Activated CD4-positive, CD25-positive, alpha-beta regulatory T cell treated with anti-CD3 and anti-CD28 coated beads, Interleukin-2, amount 50 U/mL, for 24 hours (primary cell): ENCODE measurements around the gene EFEMP2.

ENCODE experiments used
- ATAC-seq, 2 donors: fragments of 150-1000 bp; cut with Tn5 transposase; one replicate each; pipeline ENCODE4 v1.10.0; 2021; ENCODE audit warnings: mild to moderate bottlenecking in 1 of 2, moderate library complexity in 1 of 2

EFEMP2 gene

DNA sequence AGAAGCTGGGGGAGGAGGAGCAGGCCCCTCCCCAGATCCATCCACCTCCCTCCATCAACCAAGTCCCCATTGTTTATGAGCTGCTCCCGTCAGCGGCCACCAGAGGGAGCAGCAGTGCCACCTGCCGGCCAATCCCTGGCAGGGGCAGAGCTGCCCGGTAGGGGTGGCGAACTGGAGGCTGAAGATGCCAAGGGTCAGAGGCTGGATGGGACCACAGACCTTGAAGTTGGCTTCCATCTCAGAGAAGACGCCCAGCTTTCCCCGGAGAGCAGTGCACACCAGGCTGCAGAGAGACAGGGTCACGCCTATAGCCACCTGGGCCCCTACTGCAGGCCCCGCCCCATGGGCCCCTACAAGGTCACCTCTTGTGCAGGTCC, 12.1 kb upstream of the EFEMP2 start:
- ATAC-seq: peak; percentile 46 to 48

- ATAC-seq: no peak
Observed at GRCh38 chr11:65883786-65884715, 11.5 kb upstream of the EFEMP2 start.

GRCh38 chr11:65883058-65883761, 10.6 kb upstream of the EFEMP2 start:
- no peak for ATAC-seq

DNA sequence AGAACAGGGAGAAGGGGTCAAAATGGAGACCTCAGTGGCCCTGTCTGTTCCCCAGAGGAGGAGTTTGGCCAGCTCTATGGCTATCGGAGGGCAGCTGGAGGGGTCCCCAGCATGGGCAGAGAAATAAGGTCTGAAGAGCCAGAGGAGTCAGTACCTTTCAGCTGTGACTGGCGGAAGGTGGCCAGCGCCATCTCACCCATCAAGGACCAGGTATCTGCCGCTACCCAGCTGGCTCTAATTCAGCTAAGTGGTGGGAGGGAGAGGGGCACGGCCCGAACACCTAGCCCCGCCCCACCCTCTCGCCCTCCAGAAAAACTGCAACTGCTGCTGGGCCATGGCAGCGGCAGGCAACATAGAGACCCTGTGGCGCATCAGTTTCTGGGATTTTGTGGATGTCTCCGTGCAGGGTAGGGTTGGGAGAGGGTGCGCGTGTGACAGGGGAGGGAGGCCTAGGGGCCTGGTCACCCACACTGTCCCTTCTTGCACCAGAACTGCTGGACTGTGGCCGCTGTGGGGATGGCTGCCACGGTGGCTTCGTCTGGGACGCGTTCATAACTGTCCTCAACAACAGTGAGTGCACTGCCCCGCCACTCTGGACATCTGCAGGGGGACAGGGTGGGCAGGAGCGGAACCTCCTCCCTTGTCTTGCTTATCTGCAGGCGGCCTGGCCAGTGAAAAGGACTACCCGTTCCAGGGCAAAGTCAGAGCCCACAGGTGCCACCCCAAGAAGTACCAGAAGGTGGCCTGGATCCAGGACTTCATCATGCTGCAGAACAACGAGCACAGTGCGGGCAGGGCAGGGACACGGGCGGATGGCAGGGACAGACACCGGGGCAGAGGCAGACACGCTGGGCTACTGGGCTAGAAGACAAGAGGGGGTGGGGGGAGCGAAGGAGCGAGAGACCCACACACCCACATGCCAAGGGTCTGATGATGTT, 9.8 kb upstream of the EFEMP2 start:
- no peak for ATAC-seq

- ATAC-seq: no peak
Observed at GRCh38 chr11:65880844-65881421, 8.3 kb upstream of the EFEMP2 start.

- ATAC-seq: no peak
Observed at GRCh38 chr11:65880027-65880426, 7.4 kb upstream of the EFEMP2 start.

- ATAC-seq: peak; percentile 40 to 55
Observed at GRCh38 chr11:65879617-65880016, 7.0 kb upstream of the EFEMP2 start, which contains the start of gene CTSW. Gene CTSW (plus strand): TSS chr11:65879837. CDS start chr11:65879855, 18 bp downstream.

GRCh38 chr11:65873318-65874156, 937 bp upstream of the EFEMP2 start:
- peak; percentile 88 for ATAC-seq

GRCh38 chr11:65871811-65872548, 620 bp downstream of the EFEMP2 start:
- no peak for ATAC-seq

- ATAC-seq: no peak
Observed at GRCh38 chr11:65870706-65871681, 1.6 kb downstream of the EFEMP2 start.

GRCh38 chr11:65870307-65870658, 2.3 kb downstream of the EFEMP2 start:
- ATAC-seq: no peak

DNA sequence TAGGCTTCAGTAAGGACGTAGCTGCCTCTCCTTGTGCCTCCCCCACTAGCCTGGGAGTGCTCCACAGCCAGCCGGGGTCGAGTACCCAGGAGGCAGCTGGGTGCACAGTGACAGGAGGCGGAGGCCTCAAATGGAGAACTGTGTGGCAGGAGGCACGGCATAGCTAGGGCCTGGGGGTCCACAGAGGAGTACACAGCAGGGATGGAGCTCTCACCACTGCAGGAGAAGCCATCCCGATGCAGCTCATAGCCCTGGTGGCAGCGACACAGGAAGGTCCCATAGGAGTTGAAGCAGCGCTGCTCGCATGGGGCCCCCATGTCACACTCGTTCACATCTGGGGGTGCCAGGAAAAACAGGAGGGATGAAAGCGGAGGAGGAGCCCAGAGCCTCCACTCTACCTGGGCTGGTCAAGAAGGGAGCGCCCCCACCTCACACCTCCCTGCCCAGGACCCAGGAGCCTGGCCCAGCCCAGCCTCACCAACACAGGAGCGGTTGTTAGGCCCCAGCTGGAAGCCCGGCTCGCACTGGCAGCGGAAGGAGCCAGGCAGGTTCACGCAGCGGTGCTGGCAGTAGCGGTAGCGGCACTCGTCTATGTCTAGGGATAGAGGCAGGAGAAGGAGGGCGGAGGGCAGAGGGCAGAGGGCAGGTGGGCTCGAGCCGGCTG, 2.8 kb downstream of the EFEMP2 start:
- ATAC-seq: no peak

DNA sequence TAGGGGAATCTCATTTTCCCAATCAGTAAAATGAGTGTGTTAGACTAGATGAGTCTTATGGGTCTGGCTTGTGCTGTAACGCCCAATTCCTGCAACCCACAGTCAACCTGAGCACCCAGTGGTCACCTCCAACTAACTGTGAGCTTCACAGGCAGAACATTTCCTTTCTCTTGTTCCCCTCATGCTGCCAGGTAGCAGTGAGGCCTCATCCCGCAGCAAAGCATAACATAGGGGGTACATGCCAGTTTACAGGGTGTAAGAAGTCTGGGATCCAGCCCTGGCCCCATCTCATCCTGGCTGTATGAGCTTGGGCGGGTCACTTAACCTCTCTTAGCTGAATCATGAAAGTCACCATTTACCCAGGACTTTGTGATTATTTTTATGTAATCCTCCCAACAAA, 3.7 kb downstream of the EFEMP2 start:
- no peak for ATAC-seq

DNA sequence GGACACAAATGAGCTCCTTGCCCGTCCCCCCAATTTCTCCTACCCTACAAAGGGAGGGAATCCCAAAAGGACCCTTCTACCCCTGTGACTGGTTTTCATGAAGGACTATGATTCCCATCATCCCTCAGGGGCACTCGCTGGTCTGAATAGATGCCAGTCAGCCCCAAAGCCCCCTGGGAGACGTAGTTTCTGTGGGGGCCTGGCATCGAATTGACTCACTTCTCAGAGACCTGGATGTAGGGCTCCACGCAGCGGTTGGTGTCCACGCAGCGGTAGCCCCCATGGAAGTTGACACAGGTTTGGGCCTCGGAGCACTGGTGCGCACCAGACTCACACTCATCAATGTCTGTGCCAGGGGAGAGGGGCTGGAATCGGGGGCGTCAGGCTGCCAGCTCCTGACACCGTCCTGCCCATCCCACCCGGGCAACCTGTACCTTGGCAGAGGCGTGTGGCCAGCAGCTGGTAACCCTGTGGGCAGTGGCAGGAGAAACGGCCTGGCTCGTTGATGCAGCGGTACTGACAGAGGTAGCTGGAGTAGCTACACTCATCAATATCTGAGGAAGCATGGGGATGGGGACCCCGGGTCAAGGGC, 4.4 kb downstream of the EFEMP2 start:
- ATAC-seq: peak; percentile 24 to 32

GRCh38 chr11:65867284-65868071, 5.1 kb downstream of the EFEMP2 start:
- ATAC-seq: no peak

GRCh38 chr11:65866509-65867283, 5.9 kb downstream of the EFEMP2 start:
- no peak for ATAC-seq
